NT2/D1 (cell line): ENCODE data around the gene SRSF1.

Source experiments
- DNase-seq: peaks from one replicate; pipeline ENCODE4 v3.0.0-alpha.2; 2011; ENCODE audit warnings: low read depth, low spot score
- H3K27me3 ChIP-seq: 2 replicates; pipeline ENCODE4 v1.6.0; 2011; ENCODE audit warnings: mild to moderate bottlenecking; ENCODE audit not compliant: insufficient read length, insufficient read depth
- H3K36me3 ChIP-seq: 2 replicates; pipeline ENCODE4 v1.6.1; 2011; ENCODE audit warnings: mild to moderate bottlenecking, low read length, mixed read lengths; ENCODE audit not compliant: insufficient read depth, insufficient read length
- H3K4me1 ChIP-seq: 2 replicates; pipeline ENCODE4 v1.5.1; 2011; ENCODE audit not compliant: insufficient read depth, insufficient read length
- H3K4me3 ChIP-seq: 2 replicates; pipeline ENCODE4 v1.5.1; 2011; ENCODE audit warnings: low read depth; ENCODE audit not compliant: insufficient read length
- H3K9ac ChIP-seq: 2 replicates; pipeline ENCODE4 v1.6.0; 2011; ENCODE audit warnings: low read depth; ENCODE audit not compliant: insufficient read length
- H3K9me3 ChIP-seq: 2 replicates; pipeline ENCODE4 v1.5.1; 2011; ENCODE audit warnings: mild to moderate bottlenecking, low read length; ENCODE audit not compliant: insufficient read depth
- SUZ12 ChIP-seq: IDR thresholded peaks from 2 replicates; pipeline ENCODE4 v1.6.1; 2011; ENCODE audit not compliant: insufficient read length, insufficient read depth; ENCODE audit errors: extremely low read depth
- YY1 ChIP-seq: IDR thresholded peaks from 2 replicates; pipeline ENCODE4 v1.6.1; 2011; ENCODE audit not compliant: insufficient read length, insufficient read depth
- ZNF274 ChIP-seq: IDR thresholded peaks from 2 replicates; pipeline ENCODE4 v1.6.1; 2011; ENCODE audit warnings: mild to moderate bottlenecking, low read depth, low read length

The SRSF1 gene

DNA sequence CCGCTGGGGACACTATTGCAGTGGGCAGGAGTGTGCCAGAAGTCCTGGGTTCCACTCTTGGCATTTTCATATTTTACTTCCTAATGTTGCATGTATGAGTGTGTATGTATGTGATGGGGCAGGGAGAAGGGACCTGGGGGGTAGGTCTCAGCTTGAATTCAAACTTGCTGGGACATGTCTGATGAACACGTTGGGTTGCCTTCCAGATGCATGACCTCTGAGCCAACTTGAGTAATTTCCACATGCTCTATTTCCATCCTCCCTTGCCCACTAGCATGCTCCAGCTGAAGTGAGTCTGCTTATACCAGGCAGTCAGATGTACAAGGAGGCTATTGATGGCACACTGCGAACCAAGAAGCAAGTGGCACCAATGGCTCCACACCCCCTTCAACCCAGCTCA, 32.9 kb upstream of the SRSF1 start:
- no peak overlapping the region for H3K4me3 ChIP-seq
- no peaks in the 10 kb centered on the region for H3K36me3 ChIP-seq
- no peak overlapping the region for H3K9ac ChIP-seq
- no peak for TF ChIP-seq YY1
- TF ChIP-seq ZNF274 = no peak
- TF ChIP-seq SUZ12 = no peak
- peaks cover 3% of the 10 kb centered on the region for H3K4me1 ChIP-seq
- peaks cover 3% of the 10 kb centered on the region for H3K27me3 ChIP-seq
- DNase-seq = no peak
- H3K9me3 ChIP-seq = no peaks in the 10 kb centered on the region

DNA sequence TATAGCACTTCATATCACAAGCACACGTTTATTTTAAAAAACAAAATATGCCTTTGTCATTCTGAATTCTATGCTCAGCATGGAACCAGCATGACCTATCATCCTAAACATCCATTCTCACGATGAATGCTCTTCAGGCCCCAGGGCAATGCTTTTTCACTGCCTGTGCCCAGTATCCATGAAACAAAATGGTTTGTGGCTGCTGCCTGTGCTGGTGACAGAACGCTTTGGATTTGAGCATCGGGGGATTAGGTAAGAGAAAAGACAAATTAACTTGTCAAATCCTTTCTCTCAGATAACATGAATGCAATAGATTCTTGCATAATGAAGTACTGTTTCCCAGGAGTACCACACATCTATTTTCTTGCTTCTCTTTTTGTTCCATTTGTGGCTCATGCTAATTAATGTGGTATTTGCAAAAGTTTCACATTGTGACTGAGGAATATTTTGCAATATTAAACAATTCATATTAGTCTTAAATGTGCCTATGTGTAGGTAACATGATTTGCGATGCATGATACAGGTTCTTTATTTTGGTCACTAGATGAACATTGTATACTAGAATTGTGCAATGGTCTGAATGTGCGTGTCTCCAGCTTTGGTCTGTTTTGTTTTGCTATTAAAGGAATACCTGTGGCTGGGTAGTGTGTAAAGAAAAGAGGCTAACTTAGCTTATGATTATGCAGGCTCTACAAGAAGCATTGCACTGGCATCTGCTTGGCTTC, 25.8 kb upstream of the SRSF1 start:
- H3K9ac ChIP-seq = no peak overlapping the region
- no peak overlapping the region for H3K4me3 ChIP-seq
- H3K36me3 ChIP-seq = no peaks in the 10 kb centered on the region
- peaks cover 12% of the 10 kb centered on the region; the same call in 1 of the 2 replicates for H3K9me3 ChIP-seq
- no peak for TF ChIP-seq YY1
- no peaks in the 10 kb centered on the region for H3K27me3 ChIP-seq
- no peaks in the 10 kb centered on the region for H3K4me1 ChIP-seq
- peak; percentile 49 for DNase-seq

DNA sequence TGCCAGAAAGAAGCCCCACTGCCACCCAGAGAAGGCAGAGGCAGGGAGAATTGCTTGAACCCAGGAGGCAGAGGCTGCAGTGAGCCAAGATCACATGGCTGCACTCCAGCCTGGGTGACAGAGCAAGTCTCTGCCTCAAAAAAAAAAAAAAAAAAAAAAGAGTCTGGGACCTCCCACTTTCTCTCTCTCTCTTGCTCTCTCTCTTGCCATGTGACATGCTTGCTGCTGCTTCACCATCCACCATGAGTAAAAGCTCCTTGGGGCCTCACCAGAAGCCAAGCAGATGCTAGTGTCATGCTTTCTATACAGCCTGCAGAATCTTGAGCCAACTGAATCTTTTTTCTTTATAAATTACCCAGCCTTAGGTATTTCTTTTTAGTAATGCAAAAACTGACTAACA, 21.5 kb upstream of the SRSF1 start:
- Histone ChIP-seq H3K4me1 (no peaks in the 10 kb centered on the region), H3K4me3 (no peak overlapping the region), H3K9me3 (peaks cover 12% of the 10 kb centered on the region; the same call in 1 of the 2 replicates), H3K27me3 (no peaks in the 10 kb centered on the region), H3K9ac (no peak overlapping the region), H3K36me3 (no peaks in the 10 kb centered on the region)
- no peak for DNase-seq
- TF ChIP-seq SUZ12 (no peak), YY1 (no peak), ZNF274 (no peak)

DNA sequence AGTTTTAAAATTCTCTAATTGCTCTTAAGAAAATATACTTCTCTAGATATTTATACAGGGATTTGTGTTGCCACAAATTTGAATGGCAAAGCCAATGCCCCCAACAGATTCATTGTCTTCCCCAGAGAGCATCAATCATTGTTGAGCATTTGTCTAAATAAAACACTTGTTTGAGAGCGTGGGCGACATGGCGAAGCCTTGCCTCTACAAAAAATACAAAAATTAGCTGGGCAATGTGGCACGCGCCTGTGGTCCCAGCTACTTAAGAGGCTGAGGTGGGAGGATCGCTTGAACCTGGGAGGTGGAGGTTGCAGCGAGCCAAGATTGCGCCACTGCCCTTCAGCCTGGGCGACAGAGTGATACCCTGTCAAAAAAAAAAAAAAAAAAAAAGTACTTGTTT, 13.4 kb upstream of the SRSF1 start:
- TF ChIP-seq ZNF274 (no peak), YY1 (no peak)
- Histone ChIP-seq H3K4me3 (no peak overlapping the region), H3K36me3 (no peaks in the 10 kb centered on the region), H3K4me1 (no peaks in the 10 kb centered on the region), H3K27me3 (no peaks in the 10 kb centered on the region), H3K9ac (no peak overlapping the region), H3K9me3 (no peaks in the 10 kb centered on the region)
- no peak for DNase-seq

DNA sequence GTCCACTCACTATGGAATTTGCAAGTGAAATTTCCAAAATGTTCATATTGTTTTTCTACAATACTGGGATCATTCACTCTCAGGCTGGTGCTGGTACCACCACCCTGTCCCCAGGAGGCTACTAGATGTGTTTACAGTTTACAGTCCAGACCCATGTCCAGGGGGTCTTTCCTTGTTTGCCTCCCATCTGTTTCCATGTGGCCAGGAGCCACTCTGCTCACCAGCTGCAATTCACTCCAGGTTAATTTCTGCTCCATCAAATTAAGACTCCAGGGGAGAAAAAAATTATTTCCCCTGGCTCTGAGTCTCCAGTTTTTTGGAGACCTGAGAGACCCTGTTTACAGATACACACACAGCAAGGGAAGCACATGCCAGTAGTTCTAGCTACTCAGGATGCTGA, 12.5 kb upstream of the SRSF1 start:
- no peaks in the 10 kb centered on the region for H3K9me3 ChIP-seq
- no peaks in the 10 kb centered on the region for H3K27me3 ChIP-seq
- TF ChIP-seq SUZ12 (no peak), YY1 (no peak), ZNF274 (no peak)
- no peaks in the 10 kb centered on the region for H3K4me1 ChIP-seq
- H3K4me3 ChIP-seq = no peak overlapping the region
- H3K9ac ChIP-seq = no peak overlapping the region
- no peaks in the 10 kb centered on the region for H3K36me3 ChIP-seq
- DNase-seq = no peak

DNA sequence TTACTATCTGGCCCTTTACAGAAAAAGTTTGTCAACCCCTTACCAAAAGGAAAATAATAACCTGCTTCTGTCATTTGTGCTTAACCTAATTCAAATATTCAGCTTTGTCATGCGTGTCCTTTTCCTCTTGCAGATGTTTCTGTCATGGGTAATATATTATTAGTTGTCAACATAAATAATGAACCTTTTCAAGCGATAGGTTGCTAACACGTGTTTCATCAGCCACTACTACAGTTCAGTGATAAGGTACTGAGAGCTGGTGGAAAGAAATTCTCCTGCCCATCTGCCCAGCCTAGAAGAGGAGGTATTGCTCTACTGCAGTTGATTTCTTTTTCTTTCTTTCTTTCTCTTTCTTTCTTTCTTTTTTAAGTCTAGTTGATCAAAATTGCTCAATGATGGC, 12.0 kb upstream of the SRSF1 start:
- no peaks in the 10 kb centered on the region for H3K36me3 ChIP-seq
- H3K9me3 ChIP-seq = no peaks in the 10 kb centered on the region
- no peaks in the 10 kb centered on the region for H3K27me3 ChIP-seq
- no peak for TF ChIP-seq ZNF274
- TF ChIP-seq SUZ12 = no peak
- no peak for TF ChIP-seq YY1
- H3K4me1 ChIP-seq = no peaks in the 10 kb centered on the region
- DNase-seq = no peak
- H3K4me3 ChIP-seq = no peak overlapping the region
- H3K9ac ChIP-seq = no peak overlapping the region

DNA sequence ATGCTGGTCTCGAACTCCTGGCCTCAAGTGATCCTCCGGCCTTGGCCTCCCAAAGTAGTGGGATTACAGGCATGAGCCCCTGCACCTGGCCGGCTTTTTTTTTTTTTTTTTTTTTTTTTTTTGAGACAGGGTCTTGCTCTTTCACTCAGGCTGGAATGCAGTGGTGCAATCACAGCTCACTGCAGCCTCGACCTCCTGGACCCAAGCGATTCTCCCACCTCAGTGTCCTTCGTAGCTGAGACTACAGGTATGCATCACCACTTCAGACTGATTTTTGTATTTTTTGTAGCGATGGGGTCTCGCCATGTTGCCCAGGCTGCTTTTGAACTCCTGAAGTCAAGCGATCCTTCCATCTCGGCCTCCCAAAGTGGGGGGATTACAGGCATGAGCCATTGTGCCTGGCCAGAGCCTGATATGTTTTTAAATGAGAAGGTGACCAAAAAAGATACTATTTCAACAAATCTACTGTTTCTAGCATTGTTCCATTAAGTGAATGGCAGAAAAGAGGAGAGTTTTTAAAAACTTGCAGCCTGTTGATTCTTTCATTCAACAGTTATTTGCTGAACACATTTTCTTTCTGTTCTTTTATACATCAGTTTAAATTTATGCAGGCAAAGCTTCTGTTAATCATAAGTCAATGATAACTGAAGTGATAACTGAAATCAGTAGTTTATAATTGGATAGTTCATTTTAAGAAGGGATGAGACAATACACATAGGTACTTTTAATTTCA, 3.2 kb upstream of the SRSF1 start:
- Histone ChIP-seq H3K36me3 (peaks cover 16% of the 10 kb centered on the region), H3K9me3 (no peaks in the 10 kb centered on the region), H3K9ac (no peak overlapping the region), H3K4me3 (no peak overlapping the region), H3K4me1 (no peaks in the 10 kb centered on the region), H3K27me3 (no peaks in the 10 kb centered on the region)
- TF ChIP-seq ZNF274 = no peak
- no peak for TF ChIP-seq YY1
- TF ChIP-seq SUZ12 = no peak
- DNase-seq = no peak
